GM19455 (cell line): ENCODE results near the gene CPA1.
"Not testable (repeated sequence)": the region's sequence is repeated elsewhere in the genome, so short reads cannot be mapped to it uniquely, and the experiment has no call there.

Experiments
- ATAC-seq: cut with Tn5 transposase; IDR thresholded peaks from one replicate; pipeline ENCODE4 v1.9.1; 2021; ENCODE audit not compliant: unreplicated experiment

The CPA1 gene

DNA sequence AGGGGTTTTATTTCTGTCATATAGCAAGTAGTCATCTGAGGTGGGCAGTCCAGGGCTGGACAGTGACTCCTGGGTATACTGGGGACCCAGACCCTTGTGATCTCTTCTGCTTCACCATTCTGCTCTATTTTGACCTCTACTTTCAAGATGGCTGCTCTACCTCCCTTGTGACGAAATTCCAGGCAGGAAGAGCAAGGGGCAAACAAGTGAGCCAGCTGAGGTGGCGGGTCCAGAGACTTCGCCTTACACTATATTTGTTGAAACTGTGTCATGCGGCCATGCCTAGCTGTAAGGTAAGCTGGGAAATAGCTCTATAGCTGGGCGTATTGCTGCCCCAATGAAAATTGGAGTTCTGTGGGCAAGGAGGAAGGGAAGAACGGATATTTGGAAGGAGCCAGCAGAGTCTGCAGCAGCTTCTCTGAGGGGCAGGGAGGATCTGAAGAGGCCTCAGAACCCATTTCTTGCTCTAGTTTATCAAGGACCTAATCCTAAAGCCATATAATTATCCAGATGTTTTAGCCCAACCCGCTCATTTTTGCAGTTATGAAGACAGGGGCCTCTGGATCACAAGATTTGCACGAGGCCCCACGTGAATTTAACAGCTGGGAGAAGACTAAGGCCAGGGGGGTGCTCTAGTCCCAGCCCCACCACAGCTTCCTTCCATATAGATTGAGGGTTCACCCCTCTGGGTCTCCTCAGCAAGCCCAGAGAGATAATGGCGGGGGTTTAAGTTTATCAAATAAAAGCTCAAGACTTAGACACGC is 7.7 kb upstream of the CPA1 start:
- ATAC-seq, result no peak

DNA sequence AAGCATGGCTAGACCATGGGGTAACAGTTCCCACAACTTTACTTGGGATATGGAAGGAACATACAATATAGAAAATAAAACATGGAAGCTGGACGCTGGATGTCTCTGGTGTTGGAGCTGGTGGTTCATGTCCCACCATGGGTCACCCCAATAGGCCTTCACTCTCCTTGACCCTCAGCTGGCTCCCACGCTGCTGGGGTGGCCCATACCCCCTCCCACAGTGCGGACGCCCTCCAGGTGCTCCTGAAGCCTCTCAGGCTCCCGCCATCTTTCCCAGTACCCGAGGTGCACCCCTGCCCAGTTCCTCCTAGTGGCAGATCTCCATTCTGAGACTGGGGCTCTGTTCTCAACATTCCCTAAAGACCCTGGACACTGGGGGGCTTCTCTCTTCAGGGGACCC is 5.8 kb upstream of the CPA1 start:
- no peak for ATAC-seq

DNA sequence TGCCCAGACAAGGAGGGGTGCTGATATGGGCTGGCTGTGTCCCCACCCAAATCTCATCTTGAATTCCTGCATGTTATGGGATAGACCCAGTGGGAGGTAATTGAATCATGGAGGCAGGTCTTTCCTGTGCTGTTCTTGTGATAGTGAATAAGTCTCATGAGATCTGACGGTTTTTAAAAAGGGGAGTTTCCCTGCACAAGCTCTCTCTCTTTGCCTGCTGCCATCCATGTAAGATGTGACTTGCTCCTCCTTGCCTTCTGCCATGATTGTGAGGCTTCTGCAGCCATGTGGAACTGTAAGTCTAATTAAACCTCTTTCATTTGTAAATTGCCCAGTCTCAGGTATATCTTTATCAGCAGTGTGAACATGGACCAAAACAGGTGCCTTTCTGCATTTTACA is 3.8 kb upstream of the CPA1 start:
- ATAC-seq, result not testable (repeated sequence)

DNA sequence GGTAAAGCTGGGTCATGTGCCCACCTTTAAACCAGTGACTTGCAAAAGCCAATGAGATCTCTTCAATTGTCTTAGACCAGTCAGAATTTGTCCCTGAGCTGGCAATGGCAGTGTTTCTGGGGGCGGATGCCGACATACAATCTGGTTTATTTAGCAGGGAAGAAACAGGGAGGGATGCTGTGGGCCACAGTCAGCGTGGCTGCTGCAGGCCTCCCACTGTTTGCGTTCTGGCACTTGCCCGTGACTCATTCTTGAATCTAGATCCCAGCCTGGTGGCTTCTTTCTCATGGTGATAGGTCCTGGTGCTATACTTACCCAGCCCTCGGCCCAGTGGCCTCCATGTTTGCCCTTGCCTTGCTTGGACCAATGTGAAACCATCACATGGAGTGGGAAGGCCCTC is 3.1 kb upstream of the CPA1 start:
- ATAC-seq, result no peak

DNA sequence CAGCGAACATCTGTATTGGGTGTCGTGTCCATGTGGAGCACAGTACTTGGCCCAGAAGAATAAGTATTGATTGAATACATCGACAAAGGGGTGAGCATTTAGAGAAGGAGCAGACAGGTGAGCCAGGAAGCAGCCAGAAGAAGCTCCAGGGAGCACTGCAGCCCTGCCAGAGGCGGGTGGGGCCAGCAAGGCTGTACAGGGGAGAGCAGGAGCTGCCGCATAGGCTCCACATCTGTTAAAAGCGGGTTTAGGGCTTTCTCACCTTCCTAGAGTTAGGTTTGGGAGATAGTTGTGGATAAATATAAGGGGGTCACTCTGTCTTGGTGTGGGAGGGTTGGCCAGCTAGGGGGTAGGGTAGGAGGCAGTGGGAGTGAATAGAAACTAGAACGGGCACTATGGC is 1.3 kb upstream of the CPA1 start:
- ATAC-seq, result no peak

DNA sequence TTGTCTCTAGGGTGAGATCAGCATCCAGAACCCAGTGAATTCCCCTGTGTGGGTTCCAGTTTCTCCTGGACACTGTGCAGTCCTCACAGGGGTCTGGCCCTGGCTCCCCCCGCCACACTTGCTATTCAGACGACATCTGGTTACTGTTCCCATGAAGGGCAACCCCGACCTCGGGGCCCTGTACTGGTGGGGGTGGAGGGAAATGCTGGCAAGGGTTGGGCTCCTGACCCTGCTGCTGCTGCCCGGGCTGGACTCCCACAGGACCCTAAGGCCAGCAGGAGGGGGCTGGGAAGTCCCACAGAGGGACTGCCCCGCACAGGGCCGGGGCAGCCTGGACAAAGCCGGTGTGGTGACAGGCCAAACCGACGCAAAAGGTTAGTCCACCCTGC is 768 bp upstream of the CPA1 start:
- no peak for ATAC-seq

DNA sequence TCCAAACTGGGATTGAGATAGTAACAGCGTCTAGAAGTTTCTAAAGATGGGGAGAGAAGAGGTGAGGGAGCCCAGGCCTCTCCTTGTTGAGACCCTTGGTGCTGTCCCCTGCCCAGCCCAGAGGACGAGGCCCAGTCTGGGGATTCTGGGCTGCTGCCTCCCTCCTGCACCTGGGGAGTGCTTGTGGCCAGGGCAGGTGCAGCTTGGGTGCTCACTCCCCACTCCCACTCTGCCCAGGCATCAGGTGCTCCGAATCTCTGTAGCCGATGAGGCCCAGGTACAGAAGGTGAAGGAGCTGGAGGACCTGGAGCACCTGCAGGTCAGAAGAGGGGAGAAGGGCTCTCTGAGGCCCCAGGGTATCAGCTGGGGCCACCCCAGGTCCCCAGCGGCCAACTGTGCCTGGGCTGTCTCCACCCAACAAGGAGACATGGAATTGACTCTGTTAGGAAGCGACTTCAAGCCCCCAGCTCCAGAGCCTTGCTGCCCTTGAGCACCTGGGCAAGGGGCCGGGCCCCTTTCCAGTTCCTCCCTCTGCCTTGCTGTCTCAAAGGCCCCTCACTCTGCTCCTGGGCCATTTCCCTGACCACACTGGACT is 664 bp downstream of the CPA1 start:
- no peak for ATAC-seq

DNA sequence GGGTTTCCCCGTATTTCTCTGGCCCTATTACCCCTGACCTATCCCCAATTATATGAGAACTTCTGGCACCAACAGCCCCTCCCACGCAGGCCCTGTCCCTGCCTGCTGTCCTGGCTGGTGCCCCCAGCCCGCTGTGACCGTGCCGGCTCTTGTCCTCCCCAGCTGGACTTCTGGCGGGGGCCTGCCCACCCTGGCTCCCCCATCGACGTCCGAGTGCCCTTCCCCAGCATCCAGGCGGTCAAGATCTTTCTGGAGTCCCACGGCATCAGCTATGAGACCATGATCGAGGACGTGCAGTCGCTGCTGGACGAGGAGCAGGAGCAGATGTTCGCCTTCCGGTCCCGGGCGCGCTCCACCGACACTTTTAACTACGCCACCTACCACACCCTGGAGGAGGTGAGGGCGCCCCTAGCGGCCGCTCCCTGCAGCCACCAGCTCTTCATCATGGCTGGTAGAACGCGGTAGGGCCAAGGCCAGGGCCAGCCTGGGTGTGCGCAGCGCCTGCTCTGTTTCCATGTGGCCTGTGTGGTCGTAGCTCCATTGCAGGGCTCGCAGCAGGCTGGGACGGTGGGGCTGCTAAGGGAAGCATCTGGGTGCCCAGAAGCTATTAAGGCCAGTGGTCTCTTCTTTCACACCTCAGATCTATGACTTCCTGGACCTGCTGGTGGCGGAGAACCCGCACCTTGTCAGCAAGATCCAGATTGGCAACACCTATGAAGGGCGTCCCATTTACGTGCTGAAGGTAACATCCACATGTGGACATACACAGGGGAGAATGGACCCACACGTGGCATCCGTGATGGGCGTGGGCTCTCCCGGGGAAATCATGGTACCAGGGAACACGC is 1.4 kb downstream of the CPA1 start:
- ATAC-seq, result no peak

DNA sequence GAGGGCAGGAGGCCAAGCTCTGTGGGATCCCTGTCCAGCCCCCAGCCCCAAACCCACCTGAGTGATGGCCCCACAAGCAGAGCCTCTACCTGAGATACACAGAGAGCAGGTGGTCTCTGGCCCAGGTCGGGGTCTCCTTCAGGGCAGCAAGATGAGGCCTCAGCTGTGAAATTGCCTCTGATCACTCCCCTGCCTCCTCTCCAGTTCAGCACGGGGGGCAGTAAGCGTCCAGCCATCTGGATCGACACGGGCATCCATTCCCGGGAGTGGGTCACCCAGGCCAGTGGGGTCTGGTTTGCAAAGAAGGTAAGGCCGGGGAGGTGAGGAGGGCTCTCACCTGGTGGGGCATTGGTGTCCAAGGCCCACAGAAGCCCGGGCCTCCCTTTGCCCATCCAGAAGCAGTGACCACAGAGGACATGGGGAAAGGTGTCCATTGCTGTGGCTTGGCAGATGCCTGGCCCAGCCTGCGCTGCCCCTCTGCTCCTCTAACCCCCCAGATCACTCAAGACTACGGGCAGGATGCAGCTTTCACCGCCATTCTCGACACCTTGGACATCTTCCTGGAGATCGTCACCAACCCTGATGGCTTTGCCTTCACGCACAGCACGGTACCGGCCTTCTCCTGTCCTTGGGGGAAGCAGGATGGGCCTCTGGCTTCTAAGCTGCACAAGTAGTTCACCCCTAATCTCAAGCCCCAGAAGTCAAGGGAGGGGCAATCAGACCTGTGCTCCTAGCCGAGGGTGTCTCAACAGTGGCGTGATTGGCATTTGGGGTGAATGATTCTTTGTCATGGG is 3.1 kb downstream of the CPA1 start:
- no peak for ATAC-seq

DNA sequence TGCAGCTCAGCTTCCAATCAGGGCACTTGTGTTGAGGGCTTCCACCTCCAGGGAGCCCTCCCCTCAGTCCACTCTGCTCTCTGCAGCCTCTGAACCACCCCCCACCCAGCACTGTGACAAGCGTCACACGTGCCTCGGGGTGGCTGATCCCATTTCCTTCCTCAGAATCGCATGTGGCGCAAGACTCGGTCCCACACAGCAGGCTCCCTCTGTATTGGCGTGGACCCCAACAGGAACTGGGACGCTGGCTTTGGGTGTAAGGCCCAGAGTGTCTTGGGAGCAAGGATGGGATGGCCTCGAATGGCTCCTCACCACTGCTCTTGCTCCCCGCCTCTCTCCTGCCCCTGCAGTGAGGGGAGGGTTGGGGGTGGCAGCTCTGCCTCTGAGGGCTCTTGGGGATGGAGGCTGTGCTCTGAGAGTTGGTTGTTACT is 4.1 kb downstream of the CPA1 start:
- ATAC-seq, result no peak

DNA sequence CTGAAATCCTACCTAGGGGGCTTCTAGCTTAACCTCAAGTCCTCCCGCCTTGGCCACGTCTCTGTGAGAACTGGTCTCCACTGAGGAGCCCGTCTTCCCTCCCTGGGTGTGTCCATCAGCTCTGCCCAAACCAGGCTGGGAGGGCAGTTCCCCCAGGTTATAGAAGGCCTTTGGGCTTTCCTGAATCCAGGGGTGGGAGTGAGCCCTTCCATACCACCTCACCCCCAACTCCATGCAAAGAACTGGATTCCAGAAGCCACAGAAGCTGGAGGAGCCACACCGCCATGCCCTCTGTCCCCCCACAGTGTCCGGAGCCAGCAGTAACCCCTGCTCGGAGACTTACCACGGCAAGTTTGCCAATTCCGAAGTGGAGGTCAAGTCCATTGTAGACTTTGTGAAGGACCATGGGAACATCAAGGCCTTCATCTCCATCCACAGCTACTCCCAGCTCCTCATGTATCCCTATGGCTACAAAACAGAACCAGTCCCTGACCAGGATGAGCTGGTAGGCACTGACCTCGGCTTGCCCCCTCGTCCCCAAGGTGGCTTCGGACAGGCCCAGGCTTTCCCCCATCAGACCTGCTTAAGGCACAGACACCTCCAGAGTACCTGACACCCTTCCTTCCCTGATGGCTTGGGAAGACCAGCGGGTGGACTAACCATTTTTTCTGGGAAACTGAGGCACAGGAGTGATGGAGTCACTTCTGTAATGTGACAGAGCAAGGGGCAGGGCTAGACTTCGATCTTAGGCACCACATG is 4.7 kb downstream of the CPA1 start:
- ATAC-seq, result no peak

DNA sequence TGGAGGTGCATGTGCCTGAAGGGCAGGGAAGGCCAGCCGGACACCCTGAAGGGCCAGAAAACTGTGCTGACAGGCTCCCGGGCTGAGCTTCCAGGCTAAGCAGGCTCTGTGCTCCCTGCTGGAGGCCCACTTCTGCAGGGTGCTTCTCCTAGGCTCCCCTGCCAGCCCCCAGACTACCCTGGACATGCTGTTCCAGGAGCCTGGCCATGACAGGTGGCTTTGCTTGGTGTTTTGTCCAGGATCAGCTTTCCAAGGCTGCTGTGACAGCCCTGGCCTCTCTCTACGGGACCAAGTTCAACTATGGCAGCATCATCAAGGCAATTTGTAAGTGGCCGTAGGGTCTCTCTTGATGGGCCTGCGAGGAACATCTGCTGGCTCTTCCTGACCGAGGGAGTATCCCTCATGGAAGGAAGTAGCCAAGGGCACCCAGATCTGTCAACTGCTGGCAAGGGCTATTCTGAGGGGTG is 5.3 kb downstream of the CPA1 start:
- no peak for ATAC-seq

DNA sequence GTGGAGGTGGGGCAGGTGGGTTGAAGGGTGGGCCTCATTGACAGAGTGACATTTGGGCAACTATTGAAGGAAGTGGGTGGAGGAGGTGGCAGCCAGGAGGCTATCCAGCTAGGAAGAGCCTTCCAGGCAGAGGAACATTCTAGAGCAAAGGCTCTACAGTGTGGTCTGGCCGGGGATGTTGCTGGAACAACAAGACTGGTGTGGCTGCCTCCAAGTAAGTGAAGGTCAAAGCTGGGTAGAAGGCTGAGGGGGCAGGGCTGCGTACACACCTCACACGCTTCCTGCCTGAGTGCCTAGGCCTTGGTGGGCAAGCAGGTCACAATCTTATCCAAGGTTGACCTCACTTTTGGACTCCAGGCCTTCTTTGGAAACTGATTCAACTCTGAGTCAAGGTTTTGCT is 6.6 kb downstream of the CPA1 start:
- no peak for ATAC-seq

DNA sequence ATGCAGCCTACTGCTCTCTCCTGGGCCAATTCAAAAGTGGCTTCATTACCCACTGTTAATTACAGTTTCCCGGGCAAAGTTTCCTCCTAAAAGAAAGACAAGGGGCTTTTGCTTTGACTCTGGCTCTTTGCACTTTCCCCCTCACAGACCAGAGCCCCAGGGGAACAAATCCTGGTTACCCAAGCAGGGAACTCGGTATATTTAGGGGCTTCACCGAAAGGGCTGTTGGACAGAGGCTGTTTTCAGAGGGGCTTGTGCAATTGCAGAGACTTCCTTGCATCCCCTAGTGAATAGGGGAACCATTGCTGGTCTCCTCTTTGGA is 7.0 kb downstream of the CPA1 start:
- no peak for ATAC-seq

DNA sequence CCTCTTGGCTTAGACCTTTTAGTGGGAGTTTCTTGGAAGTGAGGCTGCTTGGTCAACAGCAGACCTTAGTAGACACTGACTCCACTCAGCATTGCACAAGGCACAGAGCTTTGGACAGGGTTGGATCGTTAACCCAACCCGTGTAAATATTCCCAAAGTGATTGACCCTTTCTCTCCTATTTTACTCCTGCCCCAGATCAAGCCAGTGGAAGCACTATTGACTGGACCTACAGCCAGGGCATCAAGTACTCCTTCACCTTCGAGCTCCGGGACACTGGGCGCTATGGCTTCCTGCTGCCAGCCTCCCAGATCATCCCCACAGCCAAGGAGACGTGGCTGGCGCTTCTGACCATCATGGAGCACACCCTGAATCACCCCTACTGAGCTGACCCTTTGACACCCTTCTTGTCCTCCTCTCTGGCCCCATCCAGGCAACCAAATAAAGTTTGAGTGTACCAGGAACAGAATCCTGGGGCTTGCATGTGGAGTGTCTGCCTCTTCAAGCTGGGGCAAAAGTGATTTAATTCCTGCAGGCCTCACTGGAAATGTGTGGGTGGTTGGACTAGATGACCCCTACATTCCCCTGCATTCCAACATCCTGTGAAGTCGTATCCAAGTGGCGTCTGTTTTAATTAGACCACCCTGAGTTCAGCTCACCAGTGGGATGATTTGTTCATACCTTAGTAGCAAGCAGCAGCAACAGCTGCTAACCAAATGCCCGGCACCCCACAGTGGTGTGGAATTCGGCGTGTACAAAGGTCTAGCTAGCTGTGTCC is 7.5 kb downstream of the CPA1 start:
- ATAC-seq, result no peak

DNA sequence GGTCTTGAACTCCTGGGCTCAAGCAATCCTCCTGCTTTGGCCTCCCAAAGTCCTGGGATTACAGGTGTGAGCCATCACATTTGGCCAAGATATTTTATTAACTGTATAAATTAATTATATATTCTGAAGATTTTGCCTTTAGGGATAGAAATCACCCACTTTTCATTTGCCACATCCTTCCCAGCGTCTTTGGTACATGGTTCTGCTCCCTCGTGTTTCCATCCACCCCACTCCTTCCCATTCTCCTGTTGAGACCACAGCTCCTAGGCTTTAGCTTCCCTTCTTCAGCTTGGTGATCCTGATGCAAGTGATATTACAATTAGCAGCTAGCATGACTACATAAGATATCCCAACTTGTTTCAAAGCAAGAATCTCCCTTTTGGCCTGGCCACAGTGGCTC is 8.4 kb downstream of the CPA1 start:
- no peak for ATAC-seq

DNA sequence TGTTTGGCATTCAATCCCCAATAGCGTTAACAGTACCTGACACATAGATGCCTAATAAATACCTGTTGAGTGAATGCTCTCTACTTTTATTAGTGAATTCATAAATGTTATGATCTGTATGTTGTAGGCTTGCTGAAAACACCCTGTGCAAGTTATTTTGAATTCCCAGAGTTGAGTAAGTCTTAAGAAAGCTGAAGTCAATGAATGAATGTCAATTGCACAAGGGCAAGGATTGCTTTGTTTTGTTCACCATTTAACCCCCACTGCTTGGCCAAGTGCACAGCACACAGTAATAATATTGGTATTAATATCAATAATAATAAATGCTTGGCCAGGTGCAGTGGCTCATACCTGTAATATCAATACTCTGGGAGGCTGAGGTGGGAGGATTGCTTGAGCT is 10.2 kb downstream of the CPA1 start:
- no peak for ATAC-seq

DNA sequence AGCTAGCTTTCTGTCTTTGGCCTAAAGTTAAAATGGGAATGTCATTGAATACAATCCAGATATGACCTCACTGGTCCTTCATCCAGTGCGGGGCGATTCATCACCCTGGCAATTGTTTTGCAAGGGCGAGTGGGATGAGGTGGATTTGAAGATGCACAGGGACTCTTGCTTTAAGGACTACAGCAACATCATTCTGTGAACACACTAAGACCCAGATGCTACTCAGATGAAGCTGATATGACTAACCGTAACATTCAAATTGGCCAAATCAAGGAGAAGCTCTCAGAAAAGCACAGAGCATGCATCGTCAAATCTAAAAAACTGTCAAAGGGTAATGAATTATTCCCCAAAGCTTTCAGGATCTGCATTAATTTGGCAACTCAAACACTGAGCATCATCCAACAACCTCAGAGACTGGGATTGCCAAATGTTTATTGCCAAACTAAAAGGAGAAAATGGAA is 12.8 kb downstream of the CPA1 start:
- no peak for ATAC-seq

DNA sequence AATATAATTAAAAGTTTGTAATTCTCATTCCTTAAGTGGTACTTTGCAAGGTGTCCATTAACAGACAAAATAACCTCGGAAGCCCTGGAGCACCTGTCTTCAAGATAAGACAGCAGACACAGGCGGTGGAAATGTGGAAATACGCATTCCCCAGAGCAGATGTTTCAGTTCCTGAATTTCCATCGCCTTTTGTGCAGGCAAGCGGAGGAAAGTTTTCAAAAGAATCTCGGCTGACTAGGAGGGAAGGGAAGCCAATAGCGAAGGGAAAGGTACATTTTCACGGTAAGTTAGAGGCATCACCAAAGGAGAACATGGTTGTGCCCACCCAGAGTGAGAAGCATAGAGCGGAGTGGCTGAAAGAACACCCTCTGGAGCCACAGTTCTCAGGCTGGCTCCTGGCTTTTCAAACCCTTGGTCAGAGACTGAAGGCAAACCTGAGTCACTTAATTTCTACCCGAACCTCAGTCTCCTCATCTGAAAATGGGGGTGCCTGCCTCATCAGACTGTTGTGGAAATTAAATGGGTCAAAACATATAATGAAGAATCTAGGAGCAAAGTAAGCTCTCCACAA is 13.6 kb downstream of the CPA1 start:
- no peak for ATAC-seq
